ENCODE measurements around the gene MAPK8IP3.
A peak's percentile ranks its signal among the peaks of the same experiment; 100 is the strongest.
"Not testable (repeated sequence)": the region's sequence is repeated elsewhere in the genome, so short reads cannot be mapped to it uniquely, and the experiment has no call there.

The MAPK8IP3 gene

GRCh38 chr16:1788095-1788707 is 82.2 kb downstream of the MAPK8IP3 start:
- DNase-seq = no peak

GRCh38 chr16:1788708-1789100 is 82.7 kb downstream of the MAPK8IP3 start:
- no peak for DNase-seq

- DNase-seq = no peak
Observed at GRCh38 chr16:1789643-1790045, 83.6 kb downstream of the MAPK8IP3 start.

GRCh38 chr16:1790261-1790610 is 84.2 kb downstream of the MAPK8IP3 start:
- DNase-seq = no peak

GRCh38 chr16:1790611-1791255 is 84.7 kb downstream of the MAPK8IP3 start:
- no peak for DNase-seq

DNA sequence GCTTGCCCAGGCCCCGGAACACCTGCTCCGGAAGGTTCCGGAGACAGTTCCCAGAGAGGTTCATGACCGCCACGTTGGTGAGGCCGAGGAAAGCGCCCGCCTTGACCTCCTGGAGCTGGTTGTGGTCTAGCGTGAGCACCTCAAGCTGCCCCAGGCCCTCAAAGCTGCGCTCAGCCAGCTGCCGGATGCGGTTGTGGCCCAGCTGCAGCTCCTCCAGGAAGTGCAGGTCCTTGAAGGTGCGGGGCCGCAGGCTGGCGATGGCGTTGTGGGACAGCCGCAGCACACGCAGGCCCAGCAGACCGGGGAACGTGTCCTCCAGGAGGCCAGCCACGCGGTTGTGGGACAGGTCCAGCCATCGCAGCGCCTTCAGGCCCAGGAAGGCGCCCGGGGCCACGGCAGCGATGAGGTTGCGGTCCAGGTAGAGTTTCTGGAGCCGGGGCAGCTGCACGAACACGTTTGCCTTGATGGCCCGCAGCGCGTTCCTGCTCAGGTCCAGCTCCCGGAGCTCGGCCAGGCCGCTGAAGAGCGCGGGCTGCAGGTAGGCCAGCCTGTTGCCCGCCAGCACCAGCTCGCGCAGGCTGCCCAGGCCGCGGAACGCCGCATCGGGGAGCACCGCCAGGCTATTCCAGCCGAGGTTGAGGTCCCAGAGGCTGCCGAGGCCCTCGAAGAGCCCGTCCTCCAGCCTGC is 85.4 kb downstream of the MAPK8IP3 start:
- DNase-seq = no peak

GRCh38 chr16:1791943-1792812 is 86.2 kb downstream of the MAPK8IP3 start:
- DNase-seq = no peak

- no peak for DNase-seq
Observed at GRCh38 chr16:1792836-1793577, 87.0 kb downstream of the MAPK8IP3 start.

- no peak for DNase-seq
Observed at GRCh38 chr16:1793578-1794220, 87.7 kb downstream of the MAPK8IP3 start, which contains the start of gene IGFALS. Gene IGFALS, minus strand, starts transcription at chr16:1793705. Its CDS starts 53 bp downstream, at chr16:1793652.

DNA sequence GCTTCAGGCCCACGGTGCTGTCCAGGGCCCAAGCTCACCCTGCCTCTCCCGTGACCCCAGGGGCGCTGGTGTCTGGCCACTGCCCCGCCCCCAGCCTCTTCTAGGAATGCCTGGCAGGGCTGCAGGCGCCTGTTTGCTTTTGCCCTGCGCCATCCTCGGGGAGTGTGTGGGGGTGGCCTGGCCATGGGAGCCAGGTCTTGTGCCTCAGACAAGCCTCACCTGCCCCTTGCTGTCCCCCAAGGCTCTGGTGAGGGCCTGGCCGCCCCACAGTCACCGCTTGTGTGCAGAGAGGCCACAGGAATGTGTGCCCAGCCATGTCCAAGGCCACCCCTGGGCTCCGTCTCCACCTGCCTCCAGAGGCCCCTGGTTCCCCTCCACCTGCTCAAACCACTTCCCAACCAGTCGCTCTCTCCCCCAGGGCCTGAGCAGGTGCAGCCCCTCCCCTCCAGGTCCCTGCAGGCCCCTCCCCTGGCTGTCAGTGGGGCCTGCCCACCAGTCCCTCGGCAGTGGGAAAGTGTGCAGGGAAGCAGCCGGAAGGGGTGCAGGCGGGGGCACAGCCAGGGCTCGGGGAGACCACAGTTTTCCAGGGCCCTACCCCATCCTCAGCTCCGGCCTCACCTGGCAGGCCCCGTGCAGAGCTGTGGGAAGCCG is 88.4 kb downstream of the MAPK8IP3 start:
- no peak for DNase-seq

DNA sequence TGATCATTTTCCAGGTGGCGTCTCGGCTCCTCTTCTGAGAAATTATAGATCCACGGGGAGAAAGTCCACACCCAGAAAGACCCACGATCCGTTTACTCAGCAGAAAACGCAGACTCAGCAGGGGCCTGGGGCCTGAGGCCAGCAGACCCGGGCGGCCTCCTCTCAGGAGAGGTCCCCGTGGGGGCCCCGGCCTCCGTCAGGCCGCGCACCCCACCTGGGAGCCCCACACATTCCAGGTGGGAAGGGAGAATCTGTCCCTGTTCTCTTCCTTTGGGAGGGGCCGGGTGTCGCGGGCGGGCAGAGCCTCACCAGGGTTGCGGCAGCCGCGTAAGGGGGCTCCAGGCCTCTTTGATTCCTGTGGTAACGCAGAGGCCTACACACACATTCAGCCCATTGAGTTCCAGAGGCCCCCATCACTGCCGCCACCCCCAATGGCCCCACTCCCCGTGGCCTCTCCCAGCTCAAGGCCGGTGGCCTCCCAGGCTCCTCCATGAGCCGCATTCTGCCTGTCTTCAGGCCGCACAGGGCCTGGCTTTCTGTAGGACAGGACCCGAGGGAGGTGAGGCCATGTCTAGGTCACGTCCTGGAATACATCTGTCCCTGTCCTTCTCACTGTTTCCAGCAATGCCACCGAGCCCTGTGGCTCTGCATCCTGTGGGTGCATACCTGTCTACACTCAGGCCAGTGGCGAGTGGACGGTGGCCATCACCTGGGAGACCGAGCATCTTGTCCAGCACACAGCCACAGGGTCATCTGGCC is 89.1 kb downstream of the MAPK8IP3 start:
- DNase-seq = no peak

DNA sequence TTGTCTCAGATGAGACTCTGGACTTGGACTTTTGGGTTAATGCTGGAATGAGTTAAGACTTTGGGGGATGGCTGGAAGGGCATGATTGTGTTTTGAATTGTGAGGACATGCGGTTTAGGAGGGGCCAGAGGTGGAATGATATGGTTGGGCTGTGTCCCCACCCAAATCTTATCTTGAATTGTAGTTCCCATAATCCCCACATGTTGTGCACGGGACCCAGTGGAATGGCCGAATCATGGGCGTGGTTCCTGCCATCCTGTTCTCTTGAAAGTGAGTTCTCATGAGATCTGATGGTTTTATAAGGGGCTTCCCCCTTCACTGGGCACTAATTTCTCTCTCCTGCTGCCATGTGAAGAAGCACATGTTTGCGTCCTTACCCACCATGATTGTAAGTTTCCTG is 93.3 kb downstream of the MAPK8IP3 start:
- not testable (repeated sequence) for DNase-seq

DNA sequence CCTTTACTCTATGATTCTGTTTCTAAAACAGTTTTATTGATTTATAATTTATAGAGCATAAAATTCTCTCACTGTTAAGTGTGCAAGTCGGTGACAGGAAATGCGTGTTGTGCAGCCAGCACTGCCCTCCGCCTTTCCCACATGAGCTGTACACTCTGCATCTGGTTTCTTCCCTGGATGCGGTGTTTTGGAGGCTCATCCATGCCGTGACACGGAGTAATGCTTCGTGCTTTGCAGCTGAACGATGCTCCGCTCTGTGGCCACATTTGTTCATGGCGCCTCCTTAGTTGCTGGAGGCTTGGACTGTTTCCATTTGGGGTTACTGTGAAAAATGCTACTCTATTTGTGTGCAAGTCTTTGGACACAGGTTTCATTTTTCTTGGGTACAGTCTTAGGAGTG is 94.7 kb downstream of the MAPK8IP3 start:
- DNase-seq = no peak

DNA sequence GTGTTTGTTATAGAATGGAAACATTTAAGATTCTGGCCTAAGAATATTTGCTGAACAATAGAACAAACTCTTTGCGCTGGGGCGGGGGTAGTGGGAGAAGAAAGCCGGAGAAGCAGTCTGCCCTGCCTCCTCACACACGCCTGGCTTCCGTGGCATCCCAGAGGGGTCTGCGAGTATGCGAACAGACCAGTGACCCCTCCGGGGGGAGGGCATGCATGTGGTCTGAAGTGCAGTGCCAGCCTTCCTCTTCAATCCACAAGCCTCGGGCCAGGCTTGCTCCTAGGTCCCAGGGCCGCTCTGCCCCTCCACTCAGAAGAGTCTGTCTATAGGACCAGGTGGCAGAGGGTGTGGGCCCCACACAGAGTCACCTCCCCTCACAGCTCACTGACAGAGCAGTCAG is 101.6 kb downstream of the MAPK8IP3 start:
- no peak for DNase-seq

GRCh38 chr16:1808691-1809090 is 102.7 kb downstream of the MAPK8IP3 start:
- no peak for DNase-seq

- DNase-seq = no peak
Observed at GRCh38 chr16:1809281-1809801, 103.3 kb downstream of the MAPK8IP3 start.

DNA sequence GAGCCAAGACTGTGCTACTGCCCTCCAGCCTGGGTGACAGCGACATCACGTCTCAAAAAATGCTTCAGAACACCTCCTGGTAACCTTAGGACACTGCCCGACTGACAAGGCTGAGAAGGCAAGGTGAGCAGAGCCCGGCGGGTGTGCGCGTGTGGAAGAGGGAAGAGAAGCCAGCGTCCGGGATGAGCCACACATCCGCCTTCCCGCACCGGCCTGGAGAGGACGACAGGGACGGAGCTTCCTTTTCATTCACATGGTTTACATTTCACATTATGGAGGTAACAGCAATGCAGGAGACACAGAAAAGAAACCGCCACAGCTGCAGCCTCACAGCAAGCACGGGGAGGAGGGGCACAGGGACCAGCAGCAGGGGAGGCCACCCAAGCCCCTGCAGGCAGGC is 104.1 kb downstream of the MAPK8IP3 start:
- DNase-seq = no peak

- no peak for DNase-seq
Observed at GRCh38 chr16:1810536-1810935, 104.5 kb downstream of the MAPK8IP3 start.

GRCh38 chr16:1812732-1813163 is 106.8 kb downstream of the MAPK8IP3 start:
- DNase-seq = peak; percentile 31

GRCh38 chr16:1815461-1815860 is 109.5 kb downstream of the MAPK8IP3 start:
- DNase-seq = no peak
